Pulmonary artery endothelial cell (primary cell): ENCODE results near the gene LIMS1. TPM values are rescaled to one million over a fixed set of nuclear protein-coding genes. Genes with fewer than 3 reads are reported as not detected.
"Not testable (repeated sequence)": the region's sequence is repeated elsewhere in the genome, so short reads cannot be mapped to it uniquely, and the experiment has no call there.

ENCODE experiments used
- DNase-seq: peaks from one replicate; pipeline ENCODE4 v3.0.0-alpha.2; 2011; ENCODE audit warnings: low read depth, low spot score
- total RNA-seq: library from RNA; depleted of rRNA; stranded (reverse); fragments of >200 nt; gene quantifications from 2 replicates; pipeline ENCODE4 v1.2.3, GENCODE V29; 2014

LIMS1 gene
- total RNA-seq, 1 donor from 2014 or later: 145 TPM

GRCh38 chr2:108658553-108658952 lies 124.3 kb downstream of the LIMS1 start:
- DNase-seq: not testable (repeated sequence)

- not testable (repeated sequence) for DNase-seq
Observed at GRCh38 chr2:108661493-108661892, 127.2 kb downstream of the LIMS1 start.

- peak; percentile 44 for DNase-seq
Observed at GRCh38 chr2:108662207-108662612, 127.9 kb downstream of the LIMS1 start.

- not testable (repeated sequence) for DNase-seq
Observed at GRCh38 chr2:108663346-108663745, 129.1 kb downstream of the LIMS1 start.

- DNase-seq: not testable (repeated sequence)
Observed at GRCh38 chr2:108664089-108664488, 129.8 kb downstream of the LIMS1 start.

- not testable (repeated sequence) for DNase-seq
Observed at GRCh38 chr2:108664979-108665378, 130.7 kb downstream of the LIMS1 start.

- DNase-seq: not testable (repeated sequence)
Observed at GRCh38 chr2:108665975-108666374, 131.7 kb downstream of the LIMS1 start.

GRCh38 chr2:108667140-108667539 lies 132.9 kb downstream of the LIMS1 start:
- DNase-seq: not testable (repeated sequence)

- DNase-seq: not testable (repeated sequence)
Observed at GRCh38 chr2:108670282-108670681, 136.0 kb downstream of the LIMS1 start.

GRCh38 chr2:108672200-108672805 lies 138.0 kb downstream of the LIMS1 start:
- DNase-seq: not testable (repeated sequence)

- not testable (repeated sequence) for DNase-seq
Observed at GRCh38 chr2:108676522-108676921, 142.3 kb downstream of the LIMS1 start.

GRCh38 chr2:108677239-108677744 lies 143.0 kb downstream of the LIMS1 start:
- not testable (repeated sequence) for DNase-seq

- peak; percentile 87 for DNase-seq
Observed at GRCh38 chr2:108678198-108678651, 144.0 kb downstream of the LIMS1 start.

GRCh38 chr2:108680805-108681204 lies 146.5 kb downstream of the LIMS1 start:
- DNase-seq: not testable (repeated sequence)

- DNase-seq: not testable (repeated sequence)
Observed at GRCh38 chr2:108688818-108689756, 154.8 kb downstream of the LIMS1 start.

- DNase-seq: not testable (repeated sequence)
Observed at GRCh38 chr2:108690001-108690400, 155.7 kb downstream of the LIMS1 start.

GRCh38 chr2:108691447-108691846 lies 157.2 kb downstream of the LIMS1 start:
- no peak for DNase-seq

- DNase-seq: no peak
Observed at GRCh38 chr2:108701208-108701607, 166.9 kb downstream of the LIMS1 start.

- DNase-seq: no peak
Observed at GRCh38 chr2:108701806-108702205, 167.5 kb downstream of the LIMS1 start.

GRCh38 chr2:108704871-108705270 lies 170.6 kb downstream of the LIMS1 start:
- no peak for DNase-seq

GRCh38 chr2:108707300-108707699 lies 173.0 kb downstream of the LIMS1 start:
- DNase-seq: no peak

- not testable (repeated sequence) for DNase-seq
Observed at GRCh38 chr2:108716971-108717370, 182.7 kb downstream of the LIMS1 start.
